Liver (tissue), 9 donors: ENCODE measurements around the gene TFF2. TPM values are rescaled to one million over a fixed set of nuclear protein-coding genes. Genes with fewer than 3 reads are reported as not detected.

Experiments
- DNase-seq: peaks from one replicate; pipeline ENCODE4 v3.0.0-alpha.2; 2017; ENCODE audit warnings: low spot score
- H3K27ac ChIP-seq, 2 donors: one replicate each; pipeline ENCODE4 v1.7.0; 2013; ENCODE audit warnings: inconsistent platforms in 2 of 2, low read length in 2 of 2, control low read depth in 1 of 2, low read depth in 1 of 2, mild to moderate bottlenecking in 1 of 2
- H3K27me3 ChIP-seq, 4 donors: one replicate each; pipeline versions ENCODE4 v1.6.1 to v1.7.0; 2013; ENCODE audit warnings: low read length in 3 of 4, inconsistent platforms in 1 of 4, mild to moderate bottlenecking in 1 of 4, moderate library complexity in 1 of 4; ENCODE audit not compliant: control insufficient read depth in 4 of 4, insufficient read depth in 4 of 4
- H3K36me3 ChIP-seq, 4 donors: one replicate each; pipeline versions ENCODE4 v1.6.1 to v1.7.0; 2013; ENCODE audit warnings: low read length in 3 of 4, mild to moderate bottlenecking in 3 of 4, low read depth in 1 of 4, moderate library complexity in 1 of 4; ENCODE audit not compliant: control insufficient read depth in 4 of 4, insufficient read depth in 3 of 4
- H3K4me1 ChIP-seq, 4 donors: one replicate each; pipeline versions ENCODE4 v1.6.1 to v1.7.0; 2013; ENCODE audit warnings: low read length in 3 of 4, mild to moderate bottlenecking in 3 of 4, moderate library complexity in 1 of 4; ENCODE audit not compliant: control insufficient read depth in 4 of 4, insufficient read depth in 4 of 4
- H3K4me3 ChIP-seq, 3 donors: one replicate each; pipeline versions ENCODE4 v1.6.1 to v1.7.0; 2013; ENCODE audit warnings: low read length in 3 of 3, control low read depth in 1 of 3, low read depth in 1 of 3, mild to moderate bottlenecking in 1 of 3
- H3K9ac ChIP-seq, 2 donors: one replicate each; pipeline ENCODE4 v1.7.0; 2013; ENCODE audit warnings: low read length in 2 of 2, mild to moderate bottlenecking in 2 of 2, moderate library complexity in 2 of 2, control low read depth in 1 of 2, low read depth in 1 of 2
- H3K9me3 ChIP-seq, 4 donors: one replicate each; pipeline versions ENCODE4 v1.6.1 to v1.7.0; 2013; ENCODE audit warnings: low read length in 3 of 4; ENCODE audit not compliant: control insufficient read depth in 4 of 4
- EGR1 ChIP-seq, 2 donors: IDR thresholded peaks; 2 replicates each; pipeline ENCODE4 v1.6.1; 2016 to 2018; ENCODE audit warnings: antibody characterized with exemption in 2 of 2, low read depth in 2 of 2
- FOXA1 ChIP-seq: IDR thresholded peaks from 2 replicates; pipeline ENCODE4 v1.6.1; 2016; ENCODE audit warnings: antibody characterized with exemption
- FOXA2 ChIP-seq: IDR thresholded peaks from 2 replicates; pipeline ENCODE4 v1.6.1; 2016; ENCODE audit warnings: antibody characterized with exemption
- HNF4A ChIP-seq, 2 donors: conservative IDR thresholded peaks; 2 replicates each; pipeline ENCODE4 v1.6.1; 2016; ENCODE audit warnings: antibody characterized with exemption in 2 of 2, mild to moderate bottlenecking in 2 of 2
- HNF4G ChIP-seq: IDR thresholded peaks from 2 replicates; pipeline ENCODE4 v1.6.1; 2016; ENCODE audit warnings: antibody characterized with exemption
- JUND ChIP-seq, 2 donors: IDR thresholded peaks; 2 replicates each; pipeline ENCODE4 v1.6.1; 2016; ENCODE audit warnings: antibody characterized with exemption in 2 of 2
- NR2F2 ChIP-seq: IDR thresholded peaks from 2 replicates; pipeline ENCODE4 v1.6.1; 2016; ENCODE audit warnings: antibody characterized with exemption
- RAD21 ChIP-seq, 2 donors: IDR thresholded peaks; 2 replicates each; pipeline ENCODE4 v1.6.1; 2016; ENCODE audit warnings: antibody characterized with exemption in 2 of 2, mild to moderate bottlenecking in 2 of 2
- RXRA ChIP-seq, 2 donors: IDR thresholded peaks; 2 replicates each; pipeline ENCODE4 v1.6.1; 2017 to 2018; ENCODE audit warnings: antibody characterized with exemption in 2 of 2, mild to moderate bottlenecking in 1 of 2
- SP1 ChIP-seq: IDR thresholded peaks from 2 replicates; pipeline ENCODE4 v1.6.1; 2018; ENCODE audit warnings: antibody characterized with exemption, mild to moderate bottlenecking
- TAF1 ChIP-seq: conservative IDR thresholded peaks from 2 replicates; pipeline ENCODE4 v1.6.1; 2016; ENCODE audit warnings: antibody characterized with exemption, mild to moderate bottlenecking
- YY1 ChIP-seq: IDR thresholded peaks from 2 replicates; pipeline ENCODE4 v1.6.1; 2016; ENCODE audit warnings: antibody characterized with exemption, mild to moderate bottlenecking
- WGBS: extraction: QIAGEN DNeasy Blood & Tissue Kit; methylation state at CpG from one replicate; pipeline ENCODE4 v1.1.7; 2013; 5-methylcytosine and 5-hydroxymethylcytosine counted together
- polyA plus RNA-seq, 2 donors: library from polyadenylated mRNA; stranded (reverse) in 1 of 2; unstranded in 1 of 2; fragments of 200-250 nt in 1 of 2; fragments of >200 nt in 1 of 2; fragmentation: Nextera tagmentation in 1 of 2; extraction: Ambion mirVana in 1 of 2; gene quantifications; one replicate each; pipeline versions ENCODE4 v1.2.1 to v1.2.3, GENCODE V29; 2013 to 2015
- total RNA-seq, 2 donors: library from RNA; depleted of rRNA; stranded (reverse); fragments of >200 nt; gene quantifications; one replicate each; pipeline ENCODE4 v1.2.3, GENCODE V29; 2014
- TF ChIP-seq, protein P1 (sequence below): IDR thresholded peaks from 2 replicates; pipeline ENCODE4 v1.6.1; 2016; ENCODE audit warnings: antibody characterized with exemption
- TF ChIP-seq, protein P2 (sequence below): IDR thresholded peaks from 2 replicates; pipeline ENCODE4 v1.6.1; 2016; ENCODE audit warnings: antibody characterized with exemption
- TF ChIP-seq, protein P3 (sequence below): fragments of 150-350 bp; IDR thresholded peaks from 2 replicates; pipeline ENCODE4 v1.5.1; 2017; ENCODE audit warnings: improper control_type of control experiment, low read depth, low read length; ENCODE audit not compliant: missing input control
- TF ChIP-seq, protein P4 (sequence below): IDR thresholded peaks from 2 replicates; pipeline ENCODE4 v1.6.1; 2016; ENCODE audit warnings: antibody characterized with exemption
- TF ChIP-seq, protein P5 (sequence below): IDR thresholded peaks from 2 replicates; pipeline ENCODE4 v1.6.1; 2016; ENCODE audit warnings: antibody characterized with exemption, mild to moderate bottlenecking
- donor health status: healthy.
- donor health status: healthy.
- donor health status: healthy.
- donor health status: healthy.
- donor health status: healthy.

The TFF2 gene
- total and polyA plus RNA-seq, 4 donors: 1.0 TPM; not detected in 3

DNA sequence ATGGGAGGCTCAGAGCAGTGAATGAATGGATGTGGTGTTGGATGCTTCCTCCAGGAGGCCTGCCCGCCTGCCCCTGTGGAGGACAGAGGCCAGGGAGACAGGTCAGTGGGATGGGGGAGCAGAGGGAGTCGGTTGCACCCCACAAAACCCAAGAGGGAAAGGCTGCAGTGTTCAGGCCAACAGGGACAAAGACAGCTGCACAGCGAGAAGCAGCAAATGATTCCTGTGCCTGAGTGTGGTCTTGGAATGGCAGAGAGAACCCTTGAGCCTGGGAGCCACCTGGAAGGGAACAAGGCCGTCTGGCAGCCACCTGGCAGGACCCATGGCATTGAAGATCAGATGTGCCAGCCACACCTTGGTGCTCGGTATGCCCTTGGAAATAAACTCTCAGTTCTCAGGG is 43.7 kb downstream of the TFF2 start (continued):
- TF ChIP-seq, protein P1, sequence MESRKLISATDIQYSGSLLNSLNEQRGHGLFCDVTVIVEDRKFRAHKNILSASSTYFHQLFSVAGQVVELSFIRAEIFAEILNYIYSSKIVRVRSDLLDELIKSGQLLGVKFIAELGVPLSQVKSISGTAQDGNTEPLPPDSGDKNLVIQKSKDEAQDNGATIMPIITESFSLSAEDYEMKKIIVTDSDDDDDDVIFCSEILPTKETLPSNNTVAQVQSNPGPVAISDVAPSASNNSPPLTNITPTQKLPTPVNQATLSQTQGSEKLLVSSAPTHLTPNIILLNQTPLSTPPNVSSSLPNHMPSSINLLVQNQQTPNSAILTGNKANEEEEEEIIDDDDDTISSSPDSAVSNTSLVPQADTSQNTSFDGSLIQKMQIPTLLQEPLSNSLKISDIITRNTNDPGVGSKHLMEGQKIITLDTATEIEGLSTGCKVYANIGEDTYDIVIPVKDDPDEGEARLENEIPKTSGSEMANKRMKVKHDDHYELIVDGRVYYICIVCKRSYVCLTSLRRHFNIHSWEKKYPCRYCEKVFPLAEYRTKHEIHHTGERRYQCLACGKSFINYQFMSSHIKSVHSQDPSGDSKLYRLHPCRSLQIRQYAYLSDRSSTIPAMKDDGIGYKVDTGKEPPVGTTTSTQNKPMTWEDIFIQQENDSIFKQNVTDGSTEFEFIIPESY: no peak
- TF ChIP-seq JUND (IDR thresholded peaks at IDR 0.05): no peak
- TF ChIP-seq, protein P2, sequence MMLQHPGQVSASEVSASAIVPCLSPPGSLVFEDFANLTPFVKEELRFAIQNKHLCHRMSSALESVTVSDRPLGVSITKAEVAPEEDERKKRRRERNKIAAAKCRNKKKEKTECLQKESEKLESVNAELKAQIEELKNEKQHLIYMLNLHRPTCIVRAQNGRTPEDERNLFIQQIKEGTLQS: no peak
- no peak for TF ChIP-seq YY1
- TF ChIP-seq FOXA1: no peak
- TF ChIP-seq TAF1: no peak

DNA sequence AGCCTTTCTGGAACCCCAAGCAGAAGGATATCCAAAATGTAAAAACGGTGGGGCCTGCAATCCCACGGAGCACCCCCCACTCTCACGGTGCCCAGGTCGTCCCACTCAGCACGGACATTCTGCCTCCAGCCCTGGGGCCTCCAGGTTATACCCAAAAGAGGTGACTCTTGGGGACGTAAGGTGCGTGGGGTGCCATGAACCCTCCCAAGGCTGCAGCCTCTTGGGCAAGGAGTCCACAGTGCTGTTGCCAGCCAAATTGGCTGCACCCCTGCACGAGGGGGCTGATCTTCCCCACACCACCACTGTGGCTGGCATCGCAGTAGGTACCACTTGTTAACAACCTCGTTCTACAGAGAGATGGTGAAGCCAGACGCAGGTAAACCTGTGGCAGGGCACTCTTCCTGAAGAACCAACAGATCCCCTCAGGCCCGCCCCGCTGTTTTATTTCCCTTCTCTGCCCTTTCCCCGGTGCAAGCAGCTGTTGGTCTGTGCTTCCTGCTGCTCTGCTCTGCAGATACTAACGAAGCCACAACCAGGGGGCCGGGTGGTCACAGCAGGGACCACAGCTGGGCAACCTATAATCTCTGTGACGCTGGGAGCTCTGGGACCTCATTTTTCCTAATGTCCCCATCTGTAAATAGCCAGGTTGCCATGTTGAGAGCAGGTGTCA is 44.3 kb downstream of the TFF2 start:
- no peak for DNase-seq
- TF ChIP-seq NR2F2 (no peak), HNF4G (no peak), FOXA1 (no peak), TAF1 (no peak), HNF4A (conservative IDR thresholded peaks at IDR 0.05) (no peak), JUND (IDR thresholded peaks at IDR 0.05) (no peak), SP1 (no peak), FOXA2 (no peak), YY1 (no peak), EGR1 (IDR thresholded peaks at IDR 0.05; ENCODE audit: low read depth in 2 of 2) (no peak), RXRA (IDR thresholded peaks at IDR 0.05) (no peak), RAD21 (IDR thresholded peaks at IDR 0.05) (no peak)
- TF ChIP-seq, protein P3, sequence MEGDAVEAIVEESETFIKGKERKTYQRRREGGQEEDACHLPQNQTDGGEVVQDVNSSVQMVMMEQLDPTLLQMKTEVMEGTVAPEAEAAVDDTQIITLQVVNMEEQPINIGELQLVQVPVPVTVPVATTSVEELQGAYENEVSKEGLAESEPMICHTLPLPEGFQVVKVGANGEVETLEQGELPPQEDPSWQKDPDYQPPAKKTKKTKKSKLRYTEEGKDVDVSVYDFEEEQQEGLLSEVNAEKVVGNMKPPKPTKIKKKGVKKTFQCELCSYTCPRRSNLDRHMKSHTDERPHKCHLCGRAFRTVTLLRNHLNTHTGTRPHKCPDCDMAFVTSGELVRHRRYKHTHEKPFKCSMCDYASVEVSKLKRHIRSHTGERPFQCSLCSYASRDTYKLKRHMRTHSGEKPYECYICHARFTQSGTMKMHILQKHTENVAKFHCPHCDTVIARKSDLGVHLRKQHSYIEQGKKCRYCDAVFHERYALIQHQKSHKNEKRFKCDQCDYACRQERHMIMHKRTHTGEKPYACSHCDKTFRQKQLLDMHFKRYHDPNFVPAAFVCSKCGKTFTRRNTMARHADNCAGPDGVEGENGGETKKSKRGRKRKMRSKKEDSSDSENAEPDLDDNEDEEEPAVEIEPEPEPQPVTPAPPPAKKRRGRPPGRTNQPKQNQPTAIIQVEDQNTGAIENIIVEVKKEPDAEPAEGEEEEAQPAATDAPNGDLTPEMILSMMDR: no peak
- TF ChIP-seq, protein P4, sequence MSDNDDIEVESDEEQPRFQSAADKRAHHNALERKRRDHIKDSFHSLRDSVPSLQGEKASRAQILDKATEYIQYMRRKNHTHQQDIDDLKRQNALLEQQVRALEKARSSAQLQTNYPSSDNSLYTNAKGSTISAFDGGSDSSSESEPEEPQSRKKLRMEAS: no peak
- TF ChIP-seq, protein P1: no peak
- TF ChIP-seq, protein P5, sequence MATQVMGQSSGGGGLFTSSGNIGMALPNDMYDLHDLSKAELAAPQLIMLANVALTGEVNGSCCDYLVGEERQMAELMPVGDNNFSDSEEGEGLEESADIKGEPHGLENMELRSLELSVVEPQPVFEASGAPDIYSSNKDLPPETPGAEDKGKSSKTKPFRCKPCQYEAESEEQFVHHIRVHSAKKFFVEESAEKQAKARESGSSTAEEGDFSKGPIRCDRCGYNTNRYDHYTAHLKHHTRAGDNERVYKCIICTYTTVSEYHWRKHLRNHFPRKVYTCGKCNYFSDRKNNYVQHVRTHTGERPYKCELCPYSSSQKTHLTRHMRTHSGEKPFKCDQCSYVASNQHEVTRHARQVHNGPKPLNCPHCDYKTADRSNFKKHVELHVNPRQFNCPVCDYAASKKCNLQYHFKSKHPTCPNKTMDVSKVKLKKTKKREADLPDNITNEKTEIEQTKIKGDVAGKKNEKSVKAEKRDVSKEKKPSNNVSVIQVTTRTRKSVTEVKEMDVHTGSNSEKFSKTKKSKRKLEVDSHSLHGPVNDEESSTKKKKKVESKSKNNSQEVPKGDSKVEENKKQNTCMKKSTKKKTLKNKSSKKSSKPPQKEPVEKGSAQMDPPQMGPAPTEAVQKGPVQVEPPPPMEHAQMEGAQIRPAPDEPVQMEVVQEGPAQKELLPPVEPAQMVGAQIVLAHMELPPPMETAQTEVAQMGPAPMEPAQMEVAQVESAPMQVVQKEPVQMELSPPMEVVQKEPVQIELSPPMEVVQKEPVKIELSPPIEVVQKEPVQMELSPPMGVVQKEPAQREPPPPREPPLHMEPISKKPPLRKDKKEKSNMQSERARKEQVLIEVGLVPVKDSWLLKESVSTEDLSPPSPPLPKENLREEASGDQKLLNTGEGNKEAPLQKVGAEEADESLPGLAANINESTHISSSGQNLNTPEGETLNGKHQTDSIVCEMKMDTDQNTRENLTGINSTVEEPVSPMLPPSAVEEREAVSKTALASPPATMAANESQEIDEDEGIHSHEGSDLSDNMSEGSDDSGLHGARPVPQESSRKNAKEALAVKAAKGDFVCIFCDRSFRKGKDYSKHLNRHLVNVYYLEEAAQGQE: no peak
- TF ChIP-seq, protein P2: no peak
- Histone ChIP-seq H3K4me3 (no peak overlapping the region), H3K27me3 (peaks cover 0 to 4% (median 0%) of the 10 kb centered on the region in 4 donors), H3K9ac (no peak overlapping the region), H3K9me3 (no peaks in the 10 kb centered on the region), H3K4me1 (no peaks in the 10 kb centered on the region), H3K36me3 (no peaks in the 10 kb centered on the region), H3K27ac (no peak overlapping the region)
- WGBS: 63% methylated on average over 17 of the region's 17 CpGs
